Right cardiac atrium (tissue), 5 donors: ENCODE data around the gene AP1M1. TPM values are rescaled to one million over a fixed set of nuclear protein-coding genes. Genes with fewer than 3 reads are reported as not detected.

ENCODE experiments used
- ATAC-seq, 2 donors: fragments of 200-7000 bp; cut with Tn5 transposase; one replicate each; pipeline versions ENCODE4 v1.8.0 to v1.9.1; 2020; ENCODE audit warnings: moderate library complexity in 2 of 2, mild to moderate bottlenecking in 1 of 2
- DNase-seq, 3 donors: peaks; one replicate each; pipeline ENCODE4 v3.0.0-alpha.2; 2020
- H3K27ac ChIP-seq: one replicate; pipeline ENCODE4 v1.5.1; 2013; ENCODE audit warnings: mild to moderate bottlenecking, low read length, control low read depth, moderate library complexity
- H3K27me3 ChIP-seq: one replicate; pipeline ENCODE4 v1.6.1; 2013; ENCODE audit not compliant: control insufficient read depth, insufficient read depth
- H3K4me1 ChIP-seq: one replicate; pipeline ENCODE4 v1.6.1; 2013; ENCODE audit warnings: low read length; ENCODE audit not compliant: control insufficient read depth, insufficient read depth
- H3K4me3 ChIP-seq: one replicate; pipeline ENCODE4 v1.5.1; 2013; ENCODE audit warnings: low read length, control low read depth
- H3K9me3 ChIP-seq: one replicate; pipeline ENCODE4 v1.6.1; 2013; ENCODE audit warnings: low read length; ENCODE audit not compliant: control insufficient read depth
- WGBS: extraction: QIAGEN DNeasy Blood & Tissue Kit; methylation state at CpG from one replicate; pipeline ENCODE4 v1.1.7; 2013; 5-methylcytosine and 5-hydroxymethylcytosine counted together
- intact Hi-C, 4 donors: fragments of 100-400 bp; cut with DNase I; formaldehyde crosslinking; loops; one replicate each; pipeline versions ENCODE4 v1.11.0 to v1.14.0; 2022 to 2023
- long read RNA-seq, 4 donors: library from polyadenylated mRNA; unstranded; transcript quantifications; one replicate each; pipeline ENCODE4 v2.0.0, GENCODE V29; 2020 to 2021
- polyA plus RNA-seq: library from polyadenylated mRNA; stranded (reverse); fragments of 200-250 nt; gene quantifications from one replicate; pipeline ENCODE4 v1.2.3, GENCODE V29; 2013
- total RNA-seq, 4 donors: library from RNA; stranded (reverse); fragmentation: NEBNext Ultra II Directional; extraction: Animal tissue kit (Norgen Biotek cat#: 25700); gene quantifications; one replicate each; pipeline ENCODE4 v1.2.1, GENCODE V29; 2021
- donor health status: healthy with polysubstance abuse.
- donor health status: DM: no; HTN: yes; CAD: no.
- donor health status: DM: no; HTN: no; CAD: no.
- donor health status: DM: no; HTN: yes; CAD: no; lungs with severe emphysema.
- donor health status: DM: yes; HTN: yes; CAD: no.

The AP1M1 gene
- total RNA-seq (10 to 100 TPM; 38.7 to 65.5 (median 50.4) TPM), polyA plus RNA-seq (37.1 TPM)
- long read RNA-seq, donor 1, full-length matches to known transcripts: 179 of 188 reads
- long read RNA-seq, donor 1, partial matches to known transcripts: 6 of 188 reads
- long read RNA-seq, donor 1, other reads (novel, unspliced or antisense): 3 of 188 reads
- long read RNA-seq, donor 2, full-length matches to known transcripts: 73 of 80 reads
- long read RNA-seq, donor 2, partial matches to known transcripts: 7 of 80 reads
- long read RNA-seq, donor 2, other reads (novel, unspliced or antisense): 0 of 80 reads
- long read RNA-seq, donor 3, full-length matches to known transcripts: 393 of 426 reads
- long read RNA-seq, donor 3, partial matches to known transcripts: 15 of 426 reads
- long read RNA-seq, donor 3, other reads (novel, unspliced or antisense): 18 of 426 reads
- long read RNA-seq, donor 4, full-length matches to known transcripts: 72 of 77 reads
- long read RNA-seq, donor 4, partial matches to known transcripts: 1 of 77 reads
- long read RNA-seq, donor 4, other reads (novel, unspliced or antisense): 4 of 77 reads

DNA sequence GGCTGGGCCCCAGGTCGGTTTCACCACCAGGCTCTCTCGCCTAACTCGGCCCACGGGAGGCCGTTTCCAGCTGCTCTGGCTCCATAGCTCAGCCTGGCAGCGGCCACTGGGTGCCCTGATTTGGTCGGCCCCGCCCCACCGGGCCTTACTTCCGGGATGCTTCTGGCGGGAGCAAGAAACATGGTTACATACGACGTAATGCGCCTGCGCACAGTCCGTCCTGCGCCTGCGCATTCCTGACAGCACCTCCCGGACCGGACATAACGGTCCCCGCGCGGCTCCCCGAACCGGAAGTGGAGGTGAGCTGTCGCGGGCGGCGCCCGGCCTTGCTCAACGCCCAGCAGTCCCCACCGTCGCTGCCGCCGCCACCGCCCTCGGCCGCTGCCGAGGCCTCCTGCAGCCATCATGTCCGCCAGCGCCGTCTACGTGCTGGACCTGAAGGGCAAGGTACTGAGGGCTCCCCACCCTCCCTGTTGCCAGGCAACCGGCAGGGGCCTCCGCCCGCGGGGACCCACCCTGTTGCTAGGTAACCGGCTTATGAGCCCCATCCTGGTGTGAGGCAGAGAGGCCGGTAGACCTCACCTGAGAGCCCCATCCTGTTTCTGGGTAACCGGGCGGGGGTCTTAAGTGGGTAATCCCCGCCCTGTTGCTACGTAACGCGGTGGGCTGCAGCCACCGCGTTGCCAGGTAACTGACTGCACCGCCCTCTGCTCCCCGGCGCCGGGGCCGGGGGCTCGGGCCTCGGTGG lies at the start of gene AP1M1:
Gene AP1M1 (plus strand): TSS at position 290 of the 748 bp plus-strand sequence. CDS start 116 bp downstream, at position 406.
- DNase-seq (peak; percentile 100), ATAC-seq (peak; percentile 93)
- intact Hi-C loops: no loop called here

DNA sequence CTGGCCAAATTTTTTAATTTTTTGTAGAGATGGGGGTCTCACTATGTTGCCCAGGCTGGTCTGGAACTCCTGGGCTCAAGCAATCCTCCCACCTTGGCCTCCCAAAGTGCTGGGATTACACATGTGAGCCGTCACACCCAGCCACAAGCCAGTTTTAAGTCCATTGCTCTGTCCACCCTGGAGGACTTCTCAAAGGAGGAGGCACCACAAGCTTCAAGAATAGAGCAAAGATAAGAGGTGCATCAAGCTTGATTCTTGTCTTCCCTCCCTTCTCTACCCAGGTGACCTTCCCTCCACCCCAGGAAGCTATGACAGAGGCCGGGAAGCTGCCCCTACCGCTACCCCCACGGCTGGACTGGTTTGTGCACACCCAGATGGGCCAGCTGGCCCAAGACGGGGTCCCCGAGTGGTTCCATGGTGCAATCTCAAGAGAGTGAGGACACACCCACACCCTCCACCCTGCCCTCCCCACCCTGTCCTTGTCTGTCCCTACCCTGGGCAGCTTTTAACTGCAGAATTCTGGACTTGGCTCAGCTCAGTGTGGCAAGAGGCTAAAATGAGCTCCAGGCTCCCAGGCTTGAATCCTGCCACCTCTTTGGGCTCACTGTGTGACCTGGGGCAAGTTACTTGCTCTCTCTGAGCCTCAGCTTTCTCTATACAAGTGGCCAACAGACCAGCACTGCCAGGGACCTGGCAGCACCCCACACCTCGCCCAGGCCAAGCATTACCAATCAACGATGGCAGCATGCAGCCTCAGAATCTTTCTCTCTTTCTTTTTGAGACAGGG lies 49.1 kb upstream of the AP1M1 start:
- DNase-seq (no peak), ATAC-seq (no peak)
- no peak overlapping the region for H3K4me3 ChIP-seq
- intact Hi-C loops: no loop called here
- no peak overlapping the region for H3K27ac ChIP-seq
- no peaks in the 10 kb centered on the region for H3K27me3 ChIP-seq
- WGBS: 62% methylated on average over 8 of the region's 8 CpGs
- no peaks in the 10 kb centered on the region for H3K4me1 ChIP-seq
- no peaks in the 10 kb centered on the region for H3K9me3 ChIP-seq

More for the DNA sequence above, at the start of gene AP1M1:
- peak within 1 kb of the TSS; percentile 86 for H3K4me3 ChIP-seq
- H3K4me1 ChIP-seq: peaks cover 6% of the 10 kb centered on the region
- WGBS: under 1% methylated on average over 65 of the region's 65 CpGs
- peak within 1 kb of the TSS; percentile 50 for H3K27ac ChIP-seq
- no peaks in the 10 kb centered on the region for H3K9me3 ChIP-seq
- no peaks in the 10 kb centered on the region for H3K27me3 ChIP-seq

- ATAC-seq (no peak), DNase-seq (no peak)
- WGBS: 84% methylated on average over 11 of the region's 11 CpGs
- Histone ChIP-seq H3K4me3 (no peak overlapping the region), H3K9me3 (no peaks in the 10 kb centered on the region), H3K27ac (no peak overlapping the region), H3K27me3 (no peaks in the 10 kb centered on the region), H3K4me1 (no peaks in the 10 kb centered on the region)
- intact Hi-C loops: no loop called here
Observed at GRCh38 chr19:16153582-16154336, 44.0 kb upstream of the AP1M1 start.

- WGBS: 92% methylated on average over 8 of the region's 8 CpGs
- no peak for ATAC-seq
- no peak for DNase-seq
- intact Hi-C loops: no loop called here
- no peak overlapping the region for H3K4me3 ChIP-seq
- H3K9me3 ChIP-seq: no peaks in the 10 kb centered on the region
- H3K4me1 ChIP-seq: no peaks in the 10 kb centered on the region
- no peak overlapping the region for H3K27ac ChIP-seq
- no peaks in the 10 kb centered on the region for H3K27me3 ChIP-seq
Observed at GRCh38 chr19:16154557-16154956, 43.2 kb upstream of the AP1M1 start.

DNA sequence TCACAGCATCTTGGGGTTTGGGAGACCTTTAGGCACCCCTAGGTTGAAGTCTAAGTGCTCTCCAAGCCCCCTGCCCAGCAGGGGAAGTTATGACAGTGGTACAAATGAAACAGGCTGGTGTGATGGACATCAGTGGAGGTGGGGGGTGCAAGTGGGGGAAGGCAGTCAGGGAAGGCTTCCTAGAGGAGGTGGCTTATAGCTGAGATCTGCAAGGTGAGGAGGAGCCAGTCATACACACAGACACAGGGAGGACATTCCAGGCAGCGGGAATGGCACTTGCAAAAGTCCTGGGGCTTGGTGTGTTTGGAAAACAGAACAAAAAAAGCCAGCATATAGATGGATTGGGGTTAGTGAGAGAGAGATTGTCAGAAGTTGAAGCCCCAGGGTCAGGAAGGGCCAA lies 42.6 kb upstream of the AP1M1 start:
- no peaks in the 10 kb centered on the region for H3K27me3 ChIP-seq
- H3K27ac ChIP-seq: no peak overlapping the region
- ATAC-seq (no peak), DNase-seq (no peak)
- 76% methylated on average over 1 of the region's 1 CpG for WGBS
- no peaks in the 10 kb centered on the region for H3K4me1 ChIP-seq
- H3K9me3 ChIP-seq: no peaks in the 10 kb centered on the region
- no peak overlapping the region for H3K4me3 ChIP-seq
- intact Hi-C loops: no loop called here

GRCh38 chr19:16156904-16157303 lies 40.8 kb upstream of the AP1M1 start:
- intact Hi-C loops: no loop called here
- H3K9me3 ChIP-seq: no peaks in the 10 kb centered on the region
- no peak for ATAC-seq
- no peak overlapping the region for H3K4me3 ChIP-seq
- H3K27me3 ChIP-seq: no peaks in the 10 kb centered on the region
- H3K4me1 ChIP-seq: no peaks in the 10 kb centered on the region
- no peak for DNase-seq
- H3K27ac ChIP-seq: no peak overlapping the region
- 74% methylated on average over 6 of the region's 6 CpGs for WGBS

DNA sequence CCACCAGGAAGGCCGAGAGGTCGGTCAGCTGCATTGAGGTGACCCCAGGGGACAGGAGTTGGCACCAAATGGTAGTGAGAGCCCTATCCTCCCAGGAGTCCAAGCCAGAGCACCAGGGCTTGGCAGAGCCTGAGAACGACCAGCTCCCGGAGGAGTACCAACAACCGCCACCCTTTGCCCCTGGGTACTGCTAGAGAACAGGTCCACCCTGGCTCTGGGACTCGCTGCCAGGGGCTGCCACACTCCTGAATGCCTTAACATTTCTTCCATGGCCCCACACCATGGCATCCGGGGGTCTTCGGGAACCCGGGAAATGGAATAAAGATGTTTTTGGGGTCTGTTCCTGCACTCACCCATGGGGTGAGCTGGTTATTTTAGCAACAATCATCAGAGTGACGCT lies 40.1 kb upstream of the AP1M1 start:
- Histone ChIP-seq H3K27ac (no peak overlapping the region), H3K9me3 (no peaks in the 10 kb centered on the region), H3K4me3 (no peak overlapping the region), H3K27me3 (no peaks in the 10 kb centered on the region), H3K4me1 (no peaks in the 10 kb centered on the region)
- 85% methylated on average over 10 of the region's 10 CpGs for WGBS
- intact Hi-C loops: no loop called here
- ATAC-seq (peak in 1 of 2 donors; percentile 16), DNase-seq (no peak)

DNA sequence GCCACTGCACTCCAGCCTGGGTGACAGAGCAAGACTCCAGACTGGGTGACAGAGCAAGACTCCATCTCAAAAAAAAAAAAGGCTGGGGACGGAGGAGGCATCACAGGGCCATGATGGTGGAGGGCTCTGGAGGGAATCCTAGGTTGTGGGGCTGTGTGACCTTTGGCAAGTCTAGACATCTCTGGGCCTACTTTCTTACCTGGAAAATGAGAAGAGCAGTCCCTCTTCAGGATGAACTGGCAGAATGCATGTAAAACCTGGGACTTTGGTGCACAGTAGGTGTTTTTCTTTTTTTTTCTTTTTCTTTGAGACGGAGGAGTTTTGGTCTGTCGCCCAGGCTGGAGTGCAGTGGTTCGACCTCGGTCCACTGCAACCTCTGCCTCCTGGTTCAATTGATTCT lies 38.1 kb upstream of the AP1M1 start:
- no peak for DNase-seq
- Histone ChIP-seq H3K9me3 (no peaks in the 10 kb centered on the region), H3K27ac (no peak overlapping the region), H3K27me3 (no peaks in the 10 kb centered on the region), H3K4me3 (no peak overlapping the region), H3K4me1 (no peaks in the 10 kb centered on the region)
- ATAC-seq: no peak
- intact Hi-C loops: no loop called here
- 89% methylated on average over 5 of the region's 5 CpGs for WGBS

DNA sequence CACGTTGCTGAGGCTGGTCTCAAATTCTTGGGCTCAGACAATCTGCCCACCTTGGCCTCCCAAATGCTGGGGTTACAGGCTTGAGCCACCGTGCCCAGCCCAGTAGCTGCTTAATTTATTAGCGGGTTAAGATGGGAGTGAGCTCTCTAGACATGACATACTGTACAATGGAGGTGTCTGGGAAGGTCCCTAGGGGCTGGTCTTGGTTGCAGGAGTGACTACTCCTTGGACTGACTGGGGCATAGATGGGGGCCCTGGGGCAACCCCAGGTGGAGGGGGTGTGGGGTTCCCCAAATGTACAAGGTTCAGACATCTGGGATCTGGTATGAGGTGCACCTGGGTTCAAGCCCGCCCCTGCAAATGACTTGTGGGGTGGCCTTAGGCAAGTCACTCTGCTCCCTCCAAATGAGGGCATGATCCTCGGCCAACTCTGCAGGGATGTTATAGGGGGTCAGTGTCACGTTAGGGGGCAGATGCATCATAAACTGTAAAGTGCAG lies 37.2 kb upstream of the AP1M1 start:
- no peak overlapping the region for H3K4me3 ChIP-seq
- no peaks in the 10 kb centered on the region for H3K9me3 ChIP-seq
- H3K4me1 ChIP-seq: no peaks in the 10 kb centered on the region
- DNase-seq: no peak
- H3K27me3 ChIP-seq: no peaks in the 10 kb centered on the region
- WGBS: 70% methylated on average over 6 of the region's 6 CpGs
- no peak overlapping the region for H3K27ac ChIP-seq
- ATAC-seq: no peak
- intact Hi-C loops: no loop called here

GRCh38 chr19:16160943-16161560 lies 36.7 kb upstream of the AP1M1 start:
- intact Hi-C loops: no loop called here
- Histone ChIP-seq H3K4me3 (no peak overlapping the region), H3K27ac (no peak overlapping the region), H3K4me1 (no peaks in the 10 kb centered on the region), H3K9me3 (no peaks in the 10 kb centered on the region), H3K27me3 (no peaks in the 10 kb centered on the region)
- ATAC-seq (no peak), DNase-seq (no peak)
- WGBS: 72% methylated on average over 14 of the region's 14 CpGs
